Measurements from ENCODE around the gene KRT28.
"Not testable (repeated sequence)": the region's sequence is repeated elsewhere in the genome, so short reads cannot be mapped to it uniquely, and the experiment has no call there.

KRT28 gene

DNA sequence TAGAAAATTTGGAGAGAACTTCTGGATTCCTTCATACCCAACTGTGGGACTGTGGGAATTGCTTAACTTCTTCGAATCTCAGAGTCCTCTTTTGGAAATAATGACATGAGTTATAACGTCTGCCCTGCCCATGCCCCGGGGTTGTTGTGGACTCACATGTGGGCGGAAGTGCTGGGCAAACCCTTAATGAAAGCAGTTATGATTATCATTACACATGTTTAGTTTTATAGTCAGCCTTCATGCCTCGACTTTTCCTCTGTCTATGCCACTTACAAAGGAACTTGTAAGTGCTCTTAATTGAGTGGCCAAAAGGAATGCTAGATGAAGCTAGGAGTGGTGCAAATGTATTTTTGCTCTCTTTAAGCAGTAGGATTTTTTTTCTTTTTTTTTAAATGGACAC lies 21.3 kb downstream of the KRT28 start:
- DNase-seq: no peak

DNA sequence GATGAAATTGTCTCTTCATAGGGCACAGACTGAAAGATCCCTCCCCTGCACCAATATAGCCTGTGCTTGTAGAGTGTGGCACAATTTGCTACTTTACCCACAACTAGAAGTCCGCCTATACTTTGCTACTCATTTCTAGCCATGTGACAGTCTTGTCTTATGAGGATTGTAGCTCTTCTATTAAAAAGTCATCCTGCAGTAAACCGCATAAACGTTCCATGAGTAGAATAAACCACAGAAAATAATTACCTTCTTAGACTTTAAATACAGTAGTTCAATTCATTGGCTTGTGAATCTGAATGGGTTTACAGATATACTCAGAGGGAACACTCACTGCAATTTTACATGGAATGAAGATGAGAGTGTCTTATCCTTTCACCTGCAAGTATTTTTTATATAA lies 21.8 kb downstream of the KRT28 start:
- no peak for DNase-seq

DNA sequence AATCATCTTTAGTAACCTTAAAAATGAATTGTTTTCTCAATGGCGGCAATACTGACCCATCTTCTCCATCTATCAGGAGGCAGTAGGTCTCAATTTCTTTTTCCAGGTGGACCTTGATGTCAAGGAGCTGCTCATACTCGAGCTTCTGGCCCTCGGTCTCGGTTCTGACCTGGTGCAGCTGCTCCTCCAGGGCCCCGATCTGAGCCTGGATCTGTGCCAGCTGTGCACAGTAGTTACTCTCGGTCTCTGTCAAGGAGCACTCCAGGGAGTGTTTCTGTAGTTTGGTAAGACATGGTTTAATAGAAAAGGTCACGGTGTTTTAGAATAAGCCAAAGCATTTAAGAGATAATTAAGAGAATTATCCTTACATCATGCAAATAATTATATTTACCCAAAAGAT lies 22.3 kb downstream of the KRT28 start:
- DNase-seq: no peak

DNA sequence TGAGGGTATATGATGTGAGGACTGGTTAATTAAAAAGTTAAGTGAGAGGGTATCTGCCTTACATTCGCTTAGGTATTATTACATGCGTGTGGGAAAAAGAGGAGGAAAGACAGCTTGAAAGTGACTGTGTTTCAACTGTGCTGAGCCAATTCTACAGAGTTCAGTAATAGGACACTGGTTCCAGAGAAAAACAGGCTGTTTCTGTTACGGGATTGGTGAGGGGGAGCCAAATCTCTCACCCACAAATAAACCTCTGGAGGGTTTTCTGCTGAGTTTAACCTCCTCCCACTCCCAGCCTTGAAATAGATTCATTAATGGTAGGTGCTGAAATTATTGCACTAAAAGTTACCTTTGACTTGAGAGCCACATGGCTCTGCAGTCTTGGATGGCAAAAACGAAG lies 23.8 kb downstream of the KRT28 start:
- no peak for DNase-seq

GRCh38 chr17:40772101-40772500 lies 27.7 kb downstream of the KRT28 start, which contains the start of gene KRT26:
Gene KRT26 (minus strand): TSS chr17:40772201. CDS start chr17:40772113, 88 bp downstream.
- DNase-seq: no peak

DNA sequence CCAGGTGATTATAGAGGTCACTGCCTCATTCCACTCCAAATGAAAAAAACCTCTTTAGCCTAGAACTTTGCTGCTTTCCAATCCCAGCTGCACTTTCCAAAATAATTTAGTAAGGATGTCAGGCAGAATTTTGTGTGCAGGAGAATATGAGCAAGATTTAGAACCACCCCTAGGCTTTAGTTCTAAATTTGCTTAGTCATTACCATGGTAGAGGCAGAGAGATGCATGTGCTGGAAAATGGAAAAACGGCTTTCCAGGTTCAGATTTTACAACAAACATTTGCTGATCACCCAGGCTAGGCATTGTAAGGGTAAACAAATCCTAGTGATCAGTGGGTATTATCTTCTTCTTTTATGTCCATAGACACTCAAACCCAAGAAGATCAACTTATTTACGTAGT lies 34.1 kb downstream of the KRT28 start:
- no peak for DNase-seq

DNA sequence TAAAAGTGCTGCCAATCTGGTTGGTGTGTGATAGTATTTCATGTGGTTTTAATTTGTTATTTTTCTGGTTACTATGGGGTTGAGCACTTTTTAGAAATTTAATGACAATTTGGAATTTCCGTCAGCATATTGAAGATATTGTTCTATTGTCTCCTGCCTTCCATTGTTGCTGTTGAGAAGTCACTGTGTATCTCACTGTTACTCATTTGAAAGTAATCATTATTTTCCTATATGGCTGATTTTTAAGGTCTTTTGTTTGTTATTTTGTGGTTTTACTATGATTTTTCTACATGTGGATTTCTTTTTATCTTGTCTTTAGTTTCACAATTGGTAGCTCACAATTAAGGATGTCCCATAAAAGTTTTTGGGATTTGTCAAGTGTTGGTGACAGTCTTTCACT lies 36.0 kb downstream of the KRT28 start:
- DNase-seq: no peak

- DNase-seq: no peak
Measured at GRCh38 chr17:40760105-40761016, 39.4 kb downstream of the KRT28 start.

- no peak for DNase-seq
Measured at GRCh38 chr17:40755231-40755630, 44.5 kb downstream of the KRT28 start, which contains the start of gene KRT25. Gene KRT25 (minus strand): TSS chr17:40755331. CDS start chr17:40755271, 60 bp downstream.

GRCh38 chr17:40753804-40754203 lies 46.0 kb downstream of the KRT28 start:
- DNase-seq: no peak

GRCh38 chr17:40751065-40751464 lies 48.7 kb downstream of the KRT28 start:
- DNase-seq: no peak

- no peak for DNase-seq
Measured at GRCh38 chr17:40750391-40750790, 49.4 kb downstream of the KRT28 start.

GRCh38 chr17:40748666-40749065 lies 51.1 kb downstream of the KRT28 start:
- not testable (repeated sequence) for DNase-seq

All from effector CD8-positive, alpha-beta T cell (primary cell).